ENCODE measurements around the gene ZDHHC14.
A peak's percentile ranks its signal among the peaks of the same experiment; 100 is the strongest.
"Not testable (repeated sequence)": the region's sequence is repeated elsewhere in the genome, so short reads cannot be mapped to it uniquely, and the experiment has no call there.

The ZDHHC14 gene

GRCh38 chr6:157407646-157408045 is 26.7 kb downstream of the ZDHHC14 start:
- no peak for DNase-seq

- not testable (repeated sequence) for DNase-seq
Observed at GRCh38 chr6:157408427-157408826, 27.4 kb downstream of the ZDHHC14 start.

DNA sequence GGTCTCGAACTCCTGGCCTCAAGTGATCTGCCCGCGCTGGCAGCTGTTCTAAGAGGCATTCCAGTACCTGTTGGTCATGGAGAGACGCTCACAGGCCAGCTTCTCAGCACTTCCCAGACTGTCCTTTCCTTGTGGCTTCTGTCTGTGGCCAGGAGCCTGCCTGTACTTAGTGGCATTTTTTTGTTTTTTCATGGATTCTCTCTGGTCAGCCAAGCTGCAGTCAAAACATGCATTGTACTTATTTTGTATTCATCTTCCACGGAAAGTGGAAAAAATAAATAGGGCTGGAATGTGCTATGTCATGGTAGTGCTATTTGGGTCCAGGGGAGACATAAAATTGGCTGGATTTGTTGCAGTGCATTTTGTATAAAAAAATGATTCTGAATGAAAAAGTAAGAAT is 29.1 kb downstream of the ZDHHC14 start:
- DNase-seq = peak; percentile 55

- no peak for DNase-seq
Observed at GRCh38 chr6:157411368-157411767, 30.4 kb downstream of the ZDHHC14 start.

DNA sequence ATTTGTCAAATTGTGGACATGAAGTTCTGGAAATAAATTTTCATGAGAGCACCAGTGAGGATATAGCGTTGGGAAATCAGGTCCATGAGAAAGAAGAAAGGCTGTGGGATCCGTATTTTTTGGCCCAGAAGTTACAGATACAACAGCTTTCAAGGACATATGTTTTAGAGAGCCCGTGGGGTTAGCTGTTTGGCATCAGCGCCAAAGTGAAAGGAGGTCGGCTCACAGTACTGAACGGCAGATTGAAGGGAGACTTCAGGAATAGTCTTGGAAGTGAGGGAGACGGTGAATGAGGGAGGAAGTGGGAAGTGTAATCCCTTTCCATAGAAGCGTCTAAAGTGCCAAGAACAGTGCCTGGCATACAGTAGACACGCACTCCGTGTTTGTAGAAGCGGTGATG is 31.8 kb downstream of the ZDHHC14 start:
- no peak for DNase-seq

- no peak for DNase-seq
Observed at GRCh38 chr6:157420497-157420896, 39.5 kb downstream of the ZDHHC14 start.

- DNase-seq = no peak
Observed at GRCh38 chr6:157424491-157425020, 43.6 kb downstream of the ZDHHC14 start.

- no peak for DNase-seq
Observed at GRCh38 chr6:157427969-157428368, 47.0 kb downstream of the ZDHHC14 start.

DNA sequence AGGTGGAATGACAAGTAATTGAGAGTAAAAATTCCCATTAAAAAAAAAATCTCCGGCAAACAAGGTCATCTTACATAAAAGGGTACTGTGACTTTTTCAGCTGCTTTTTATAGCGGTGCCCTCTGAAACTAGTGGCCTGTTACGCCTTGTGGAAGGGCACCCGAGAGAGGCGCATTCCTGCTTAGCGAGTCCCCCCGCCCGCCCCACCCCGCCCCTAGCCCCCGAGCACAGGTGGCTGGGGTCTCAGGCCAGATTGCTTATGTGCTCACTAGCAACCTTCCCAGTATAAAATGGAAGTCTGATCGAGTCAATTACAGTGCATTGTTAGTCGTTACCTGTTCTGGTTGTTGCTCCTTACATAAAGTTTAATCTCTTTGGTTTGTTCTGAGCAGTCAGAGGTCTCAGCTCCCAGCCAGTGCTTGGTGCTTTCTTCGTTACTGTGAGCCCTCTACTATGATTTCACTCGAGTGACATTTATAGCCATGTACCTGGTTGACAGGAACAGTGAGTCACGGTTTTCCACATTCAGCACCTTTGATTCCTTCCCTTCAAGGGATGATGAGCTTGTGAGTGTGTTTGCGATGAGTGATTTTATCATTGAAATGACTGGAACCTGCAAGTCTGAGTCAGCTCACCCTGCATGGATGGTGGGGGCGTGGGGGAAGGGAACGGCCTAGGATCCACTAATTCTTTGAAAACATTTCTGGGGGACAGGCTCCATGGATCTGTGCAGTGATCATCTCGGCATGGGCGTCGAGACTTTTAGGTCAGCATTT is 47.6 kb downstream of the ZDHHC14 start:
- no peak for DNase-seq

GRCh38 chr6:157429248-157429647 is 48.3 kb downstream of the ZDHHC14 start:
- DNase-seq = no peak

DNA sequence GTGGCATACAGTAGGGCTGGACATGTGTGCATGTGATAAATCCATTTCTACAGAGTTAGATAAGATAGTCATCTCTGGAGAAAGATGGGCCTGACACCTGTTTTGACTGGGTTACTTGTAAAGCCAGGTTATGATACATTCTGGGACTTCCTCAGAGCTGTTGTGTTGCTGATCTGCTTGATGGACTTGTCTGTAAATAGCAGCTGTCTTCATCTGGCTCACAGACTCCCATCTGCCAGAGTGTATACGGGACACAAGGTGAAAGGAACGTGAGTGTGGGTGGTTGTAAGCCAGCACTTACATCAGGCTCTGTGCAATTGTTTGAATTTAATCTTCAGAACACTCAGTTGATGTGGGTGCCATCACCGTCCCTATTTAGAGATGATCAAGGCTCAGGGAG is 49.8 kb downstream of the ZDHHC14 start:
- no peak for DNase-seq

DNA sequence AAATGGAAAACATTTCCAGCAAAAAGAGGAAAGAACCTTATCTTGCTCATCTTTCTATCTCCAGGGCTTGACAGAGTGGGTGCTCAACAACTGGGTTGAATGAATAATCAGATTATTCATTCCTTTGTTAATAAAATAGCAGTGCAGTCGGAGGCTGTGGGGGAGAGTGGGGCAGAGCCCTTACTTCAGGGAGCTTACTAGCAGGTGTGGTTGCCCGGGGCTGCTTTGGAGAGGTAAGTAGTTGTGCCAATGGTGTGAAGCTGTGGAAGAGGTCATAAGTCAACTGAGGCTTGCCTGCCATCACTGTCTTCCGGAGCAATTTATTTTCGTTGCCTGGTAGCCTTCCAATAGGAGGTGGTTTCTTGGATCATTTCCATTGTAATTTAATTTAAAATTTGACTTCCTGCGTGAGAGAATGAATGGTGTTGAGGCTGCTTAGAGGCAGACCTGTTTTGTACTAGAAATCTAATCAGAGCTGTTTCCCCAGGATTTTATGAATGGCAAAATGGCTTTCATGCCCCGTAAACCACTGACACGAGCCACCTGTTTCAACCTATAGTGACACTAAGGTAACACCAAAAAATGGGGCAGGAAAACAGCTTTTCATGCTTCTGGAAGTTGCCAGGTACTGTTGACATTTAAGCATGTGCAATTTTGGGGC is 51.4 kb downstream of the ZDHHC14 start:
- DNase-seq = no peak

DNA sequence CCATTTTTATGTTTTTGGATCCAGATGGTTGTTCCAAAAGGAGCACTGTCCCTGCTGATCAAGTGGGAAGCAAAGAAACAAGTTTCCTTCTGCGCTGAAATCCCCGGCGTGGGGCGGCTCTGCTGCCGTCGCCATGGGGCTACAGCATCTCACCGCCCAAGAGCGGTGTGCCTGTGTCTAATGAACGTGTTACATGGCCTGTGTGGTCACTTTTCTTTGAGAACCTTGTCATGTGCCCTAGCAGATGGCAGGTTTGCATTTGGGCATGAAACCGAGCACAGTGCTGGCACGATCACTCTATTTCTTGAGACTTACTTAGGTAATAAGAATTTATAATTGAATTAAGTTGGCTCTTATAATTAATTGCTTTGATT is 51.9 kb downstream of the ZDHHC14 start:
- no peak for DNase-seq

- DNase-seq = no peak
Observed at GRCh38 chr6:157433678-157434081, 52.7 kb downstream of the ZDHHC14 start.

DNA sequence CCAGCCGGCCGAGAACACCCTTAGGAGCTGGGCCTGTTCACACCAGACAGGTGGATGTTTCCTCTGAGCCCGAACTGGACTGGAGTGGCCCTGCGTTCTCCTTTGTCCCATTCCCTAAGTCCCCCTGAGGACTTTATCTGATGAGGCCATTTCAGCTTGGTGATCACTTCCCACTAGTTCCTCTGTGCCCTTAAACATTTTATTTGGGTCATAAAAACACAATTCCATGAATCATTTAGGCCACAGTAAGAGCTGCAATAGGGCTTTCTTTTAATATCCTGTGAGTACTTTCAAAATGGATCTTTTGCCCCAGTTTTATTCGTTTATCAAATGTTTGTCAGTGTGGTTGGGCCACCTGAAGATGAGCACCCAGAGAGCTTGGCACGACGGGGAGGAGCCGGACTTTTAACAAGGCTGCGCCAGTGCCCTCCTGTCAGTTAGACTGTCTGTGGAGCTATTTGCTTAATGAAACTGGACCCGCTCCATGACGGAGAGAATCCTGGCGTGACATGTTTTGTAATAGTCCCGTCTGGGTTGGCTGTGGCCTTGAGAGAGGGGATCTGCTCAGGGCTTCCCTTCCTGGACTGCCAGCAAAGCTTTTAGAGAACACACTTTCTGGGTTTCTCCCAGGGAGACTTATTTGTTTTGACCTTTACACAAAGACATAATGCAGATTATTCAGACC is 53.5 kb downstream of the ZDHHC14 start:
- no peak for DNase-seq

GRCh38 chr6:157436219-157436943 is 55.4 kb downstream of the ZDHHC14 start:
- DNase-seq = no peak

GRCh38 chr6:157436944-157437336 is 56.0 kb downstream of the ZDHHC14 start:
- no peak for DNase-seq

GRCh38 chr6:157438611-157439111 is 57.7 kb downstream of the ZDHHC14 start:
- DNase-seq = no peak

DNA sequence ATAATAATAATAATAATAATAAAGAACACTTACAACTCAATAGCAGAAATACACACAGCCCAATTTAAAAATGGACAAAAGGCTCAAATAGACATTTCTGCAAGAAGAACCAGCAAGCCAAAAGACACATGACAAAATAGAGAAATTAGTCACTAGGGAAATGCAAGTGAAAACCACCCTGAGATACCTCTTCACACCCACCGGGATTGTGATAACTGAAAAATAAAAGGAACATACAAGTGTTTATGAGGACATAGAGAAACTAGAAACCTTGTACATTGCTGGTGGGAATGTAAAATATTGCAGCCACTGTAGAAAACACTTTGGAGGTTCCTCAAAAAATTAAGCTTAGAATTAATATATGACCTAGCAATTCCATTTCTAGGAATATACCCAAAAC is 59.2 kb downstream of the ZDHHC14 start:
- no peak for DNase-seq

DNA sequence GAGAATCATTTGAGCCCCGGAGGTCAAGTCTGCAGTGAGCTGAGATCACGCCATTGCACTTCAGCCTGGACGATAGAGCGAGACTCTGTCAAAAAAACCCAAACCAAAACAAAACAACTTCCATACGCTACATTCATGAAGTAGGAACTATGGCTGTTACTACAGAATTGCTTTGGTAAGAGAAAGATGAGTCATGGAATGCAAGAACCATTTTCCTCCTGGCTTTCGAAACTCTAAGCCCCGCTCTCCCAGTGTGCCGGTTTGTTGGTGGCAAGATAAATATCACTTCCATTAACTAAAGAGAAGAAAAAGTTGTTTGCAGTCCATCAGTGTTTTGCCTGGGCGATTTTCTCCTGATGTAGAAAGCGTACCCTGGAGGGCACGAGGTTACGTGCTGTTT is 61.3 kb downstream of the ZDHHC14 start:
- DNase-seq = no peak

- no peak for DNase-seq
Observed at GRCh38 chr6:157443066-157443800, 62.2 kb downstream of the ZDHHC14 start.
